ENCODE results near the gene MVD.

MVD gene

DNA sequence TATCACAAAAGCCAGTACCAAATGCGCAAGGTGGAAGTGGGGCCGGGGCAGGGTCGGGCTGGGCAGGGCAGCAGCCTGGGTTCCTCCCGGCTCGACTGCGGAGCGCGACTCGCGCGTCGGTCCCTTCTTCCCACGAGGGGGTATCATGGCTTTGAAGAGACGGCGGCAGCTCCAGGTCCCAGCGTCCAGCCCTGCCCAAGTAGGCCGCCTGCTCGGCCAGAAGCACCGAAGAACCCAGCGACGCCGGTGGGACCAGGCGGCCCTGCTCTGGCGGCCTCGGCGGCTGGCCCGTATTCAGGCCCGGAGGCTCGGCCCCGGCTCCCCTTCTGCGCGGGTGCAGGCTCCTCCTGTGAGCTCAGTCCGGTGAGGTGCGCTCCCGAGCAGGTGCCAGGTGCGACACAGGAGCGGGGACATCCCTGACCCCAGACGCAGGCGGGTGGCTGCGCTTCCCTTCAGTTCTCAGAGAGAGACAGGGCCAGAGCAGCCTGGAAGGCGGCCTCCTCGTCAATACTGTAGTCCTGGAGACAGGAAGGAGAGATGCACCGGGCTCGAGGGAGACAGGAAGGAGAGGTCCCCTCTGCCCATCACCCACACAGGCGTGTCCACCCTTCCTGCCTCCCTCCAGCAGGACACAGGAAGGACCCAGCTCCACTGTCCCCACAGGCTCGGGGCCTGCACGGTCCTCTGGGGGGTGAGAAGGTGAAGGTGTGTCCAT is 34.4 kb upstream of the MVD start:
- DNase-seq: no peak

GRCh38 chr16:88696441-88696840 is 33.5 kb upstream of the MVD start:
- DNase-seq: no peak

GRCh38 chr16:88695753-88696152 is 32.9 kb upstream of the MVD start:
- no peak for DNase-seq

DNA sequence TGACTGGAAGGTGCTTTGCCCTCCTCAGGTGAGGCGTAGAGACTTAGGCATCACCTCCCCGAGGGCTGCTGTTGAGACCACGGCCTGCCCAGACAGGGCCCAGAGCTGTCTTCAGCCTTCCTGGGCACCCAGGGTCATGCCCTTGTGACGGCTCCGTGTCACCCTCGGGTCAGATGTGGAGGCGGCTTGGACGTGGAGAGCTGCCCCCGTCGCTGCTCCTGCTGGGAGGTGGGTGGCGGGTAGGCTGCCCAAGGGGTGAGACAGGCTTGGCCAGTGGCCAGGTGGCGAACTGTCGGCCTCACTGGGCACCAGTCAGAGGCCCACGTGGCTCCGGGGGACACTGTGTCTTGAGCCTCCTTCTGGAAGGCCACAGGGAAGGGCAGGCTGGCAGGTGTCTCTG is 32.3 kb upstream of the MVD start:
- no peak for DNase-seq

DNA sequence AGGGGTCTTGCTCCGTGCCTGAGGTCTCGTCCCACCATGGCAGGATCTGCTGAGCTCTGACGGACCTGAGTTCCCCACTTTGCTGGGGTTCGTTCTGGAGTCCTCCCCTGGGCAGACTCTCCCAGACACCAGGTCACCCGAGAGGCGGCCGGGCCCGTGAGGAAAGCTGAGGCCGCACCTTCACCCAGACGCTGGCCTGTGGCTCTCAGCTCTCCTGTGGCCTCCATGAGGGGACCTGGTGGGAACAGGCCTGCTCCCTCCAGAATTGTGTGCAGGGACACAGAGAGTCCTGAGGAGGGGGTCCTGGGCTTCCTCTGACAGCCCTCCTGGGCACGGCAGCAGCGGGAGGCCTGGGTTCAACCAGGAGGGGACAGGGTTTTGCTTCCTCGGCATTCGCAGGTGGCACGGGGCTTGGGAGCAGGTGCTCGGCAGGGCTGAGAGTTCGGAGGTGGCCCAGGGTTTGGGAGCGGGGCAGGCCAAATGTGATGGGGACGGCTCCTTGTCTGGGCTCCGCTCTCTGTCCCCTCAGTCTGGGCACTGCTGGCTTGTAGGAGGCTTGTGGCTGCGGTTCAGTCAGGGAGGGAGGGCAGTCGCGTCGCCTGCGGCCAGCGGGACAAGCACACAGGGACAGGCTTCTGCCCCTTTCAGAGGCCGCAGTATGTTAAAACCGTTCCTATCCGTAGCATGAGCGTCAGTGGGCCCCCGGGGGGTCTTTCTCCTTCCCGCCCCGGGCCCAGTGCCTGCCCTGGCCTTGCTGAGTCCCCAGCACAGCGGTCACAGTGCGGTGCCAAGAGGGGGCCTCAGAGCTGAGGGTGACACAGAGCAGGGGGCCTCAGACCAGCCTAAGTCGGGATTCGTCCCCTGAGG is 31.6 kb upstream of the MVD start:
- DNase-seq: no peak

- DNase-seq: no peak
Observed at GRCh38 chr16:88693420-88694177, 30.7 kb upstream of the MVD start.

GRCh38 chr16:88692861-88693260 is 30.0 kb upstream of the MVD start:
- no peak for DNase-seq

DNA sequence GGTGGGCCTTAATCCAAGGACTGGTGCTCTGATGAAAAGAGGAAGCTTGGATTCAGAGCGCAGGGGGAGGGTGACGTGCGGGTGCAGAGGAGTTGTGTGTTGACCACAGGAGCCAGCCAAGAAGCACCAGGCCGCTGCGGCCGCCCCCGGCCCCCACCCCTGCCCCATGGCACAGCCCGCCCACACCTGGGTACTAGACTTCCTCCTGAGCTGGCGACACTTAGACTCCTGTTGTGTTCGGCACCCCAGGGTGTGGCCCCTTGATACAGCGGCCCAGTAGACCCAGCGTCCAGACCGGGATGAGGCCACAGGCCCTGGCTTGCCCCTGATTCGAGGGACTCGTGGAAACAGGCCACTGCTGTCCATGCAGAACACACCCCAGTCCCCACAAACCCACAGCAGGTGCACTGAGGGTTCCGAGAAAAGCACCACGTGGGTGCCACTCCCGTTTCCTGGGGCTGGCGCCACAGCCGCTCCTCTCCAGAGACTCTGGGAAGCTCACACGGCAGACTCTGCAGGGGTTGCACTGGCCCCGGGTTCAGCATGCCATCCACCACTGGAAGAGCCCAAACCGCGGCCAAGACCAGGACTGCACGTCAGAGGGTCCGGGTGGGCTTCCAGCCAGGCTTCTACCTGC is 29.2 kb upstream of the MVD start:
- peak; percentile 84 to 91 for DNase-seq

- no peak for DNase-seq
Observed at GRCh38 chr16:88691129-88691813, 28.4 kb upstream of the MVD start.

DNA sequence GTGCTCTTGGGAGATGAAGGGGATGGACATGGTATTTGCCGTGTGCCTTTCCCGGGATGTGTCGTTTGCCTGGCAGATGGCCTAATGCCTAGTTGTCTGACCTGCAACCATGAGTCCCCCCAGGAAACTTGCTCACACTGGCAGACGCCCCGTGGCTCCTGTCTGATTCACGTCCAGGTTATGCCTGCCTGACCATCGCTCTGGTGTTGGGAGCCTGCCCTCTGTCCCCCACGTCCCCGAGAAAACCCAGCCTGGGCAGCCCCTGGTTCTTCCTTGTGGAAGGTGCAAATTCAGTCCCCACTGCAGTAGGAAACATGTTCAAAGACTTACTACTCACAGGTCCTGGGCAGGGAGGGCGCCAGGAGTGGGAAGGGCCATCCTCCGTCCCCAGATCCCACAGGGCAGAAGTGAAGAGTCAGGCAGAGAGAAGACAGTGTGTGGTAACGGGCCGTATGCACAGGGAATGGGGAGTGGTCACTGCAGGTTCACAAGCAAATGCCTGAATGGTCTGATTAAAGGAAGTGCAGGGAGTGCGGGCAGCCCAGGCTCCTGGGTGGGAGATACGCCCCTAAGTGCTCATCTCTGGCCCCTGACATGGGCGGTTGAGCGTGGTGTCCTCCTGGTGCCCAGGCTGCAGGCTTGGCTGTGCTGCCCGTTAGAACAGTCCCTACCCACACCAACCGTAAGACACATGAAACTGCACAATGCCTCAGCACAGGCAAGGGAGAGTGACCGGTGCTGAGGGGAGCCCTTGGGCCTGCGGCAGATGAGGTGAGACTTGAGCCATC is 27.6 kb upstream of the MVD start:
- no peak for DNase-seq

- DNase-seq: no peak
Observed at GRCh38 chr16:88688013-88688778, 25.3 kb upstream of the MVD start.

DNA sequence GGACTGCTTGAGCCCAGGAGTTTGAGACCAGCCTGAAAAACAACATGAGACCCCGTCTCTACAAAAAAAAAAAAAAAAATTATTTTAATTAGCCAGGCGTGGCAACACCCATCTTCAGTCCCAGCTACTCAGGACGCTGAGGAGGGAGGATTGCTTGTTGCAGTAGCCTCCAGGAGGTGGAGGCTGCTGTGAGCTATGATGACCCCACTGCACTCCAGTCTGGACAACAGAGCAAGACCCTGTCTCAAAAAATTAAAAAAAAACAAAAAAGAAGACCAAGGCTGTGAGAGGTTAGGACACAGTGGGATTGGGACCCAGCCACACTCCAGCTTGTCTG is 24.8 kb upstream of the MVD start:
- no peak for DNase-seq

DNA sequence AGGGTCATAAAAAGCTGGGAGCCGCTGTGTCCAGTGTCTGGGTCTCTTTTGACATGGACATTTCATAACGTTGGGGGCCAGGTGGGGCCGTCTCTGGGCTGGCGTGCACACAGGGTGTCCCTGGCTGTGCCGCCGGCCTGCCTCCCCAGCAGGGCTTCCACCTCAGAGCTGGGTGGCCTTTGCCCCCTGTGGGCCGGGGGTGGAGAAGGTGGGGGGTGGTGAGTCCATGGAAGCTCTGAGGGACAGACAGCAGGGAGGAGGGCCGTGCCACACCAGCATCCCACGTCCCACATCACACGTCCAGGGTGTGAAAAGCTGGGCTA is 24.3 kb upstream of the MVD start:
- no peak for DNase-seq

DNA sequence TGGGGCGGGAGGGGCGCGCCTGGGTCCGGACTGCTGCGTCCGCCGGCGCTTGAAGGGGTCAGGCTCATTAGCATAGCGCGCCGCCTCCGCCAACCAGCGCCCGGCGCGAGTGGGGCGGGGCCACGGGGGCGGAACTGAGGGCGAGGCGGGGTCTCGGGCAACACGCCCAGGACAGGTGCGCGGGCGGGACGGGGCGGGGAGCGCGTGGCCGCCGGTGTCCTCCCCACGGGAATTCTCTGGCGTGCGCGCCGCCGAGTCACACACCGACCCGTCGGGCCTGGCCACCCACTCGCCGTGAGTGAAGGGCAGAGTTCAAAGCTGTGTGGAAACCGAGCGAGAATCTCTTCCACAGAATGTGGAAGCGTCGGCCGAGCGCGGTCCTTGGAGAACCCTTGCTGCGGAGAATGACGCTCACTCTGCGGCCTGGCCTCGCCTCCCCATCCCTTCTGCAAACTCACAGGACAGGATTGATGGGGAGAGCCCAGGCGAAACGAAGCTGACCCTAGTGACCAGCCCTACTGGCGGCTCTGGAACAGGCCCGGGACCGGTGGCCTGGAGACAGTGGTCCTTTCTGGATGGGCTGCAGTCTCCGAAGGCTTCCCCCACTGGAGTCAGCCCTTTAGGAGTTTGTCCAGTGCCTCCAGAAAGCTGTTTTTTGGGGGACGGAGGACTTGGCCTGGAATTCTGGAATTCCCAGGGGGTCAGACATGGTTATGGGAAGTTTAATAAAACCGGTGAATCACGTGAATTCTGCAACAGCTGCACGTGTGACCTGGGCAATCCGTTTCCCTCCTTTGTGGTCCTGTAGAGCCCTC is 23.8 kb upstream of the MVD start, which contains the start of gene SNAI3:
Gene SNAI3 (minus strand): TSS at position 69 of the 815 bp plus-strand sequence. CDS start 101 bp downstream, outside the sequence.
- DNase-seq: peak; percentile 48 to 50

DNA sequence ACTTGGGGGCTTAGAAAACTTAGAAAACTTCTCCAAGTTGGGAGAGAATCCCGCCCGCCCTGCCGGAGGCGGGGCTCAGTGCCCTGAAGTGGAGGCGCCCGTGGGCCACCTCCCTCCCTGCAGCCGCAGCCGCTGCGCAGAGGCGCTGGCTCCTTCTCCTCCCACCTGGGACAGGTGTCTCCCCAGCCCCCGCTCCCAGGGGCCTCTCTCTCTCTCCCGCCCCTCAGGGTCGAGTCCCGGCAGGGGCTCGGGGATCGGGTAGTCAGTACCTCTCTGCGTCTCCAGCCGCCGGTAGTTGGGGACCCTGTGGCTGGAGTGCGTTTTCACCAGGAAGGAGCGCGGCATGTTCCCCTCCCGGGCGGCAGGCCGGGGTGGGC is 23.2 kb upstream of the MVD start:
- DNase-seq: no peak

DNA sequence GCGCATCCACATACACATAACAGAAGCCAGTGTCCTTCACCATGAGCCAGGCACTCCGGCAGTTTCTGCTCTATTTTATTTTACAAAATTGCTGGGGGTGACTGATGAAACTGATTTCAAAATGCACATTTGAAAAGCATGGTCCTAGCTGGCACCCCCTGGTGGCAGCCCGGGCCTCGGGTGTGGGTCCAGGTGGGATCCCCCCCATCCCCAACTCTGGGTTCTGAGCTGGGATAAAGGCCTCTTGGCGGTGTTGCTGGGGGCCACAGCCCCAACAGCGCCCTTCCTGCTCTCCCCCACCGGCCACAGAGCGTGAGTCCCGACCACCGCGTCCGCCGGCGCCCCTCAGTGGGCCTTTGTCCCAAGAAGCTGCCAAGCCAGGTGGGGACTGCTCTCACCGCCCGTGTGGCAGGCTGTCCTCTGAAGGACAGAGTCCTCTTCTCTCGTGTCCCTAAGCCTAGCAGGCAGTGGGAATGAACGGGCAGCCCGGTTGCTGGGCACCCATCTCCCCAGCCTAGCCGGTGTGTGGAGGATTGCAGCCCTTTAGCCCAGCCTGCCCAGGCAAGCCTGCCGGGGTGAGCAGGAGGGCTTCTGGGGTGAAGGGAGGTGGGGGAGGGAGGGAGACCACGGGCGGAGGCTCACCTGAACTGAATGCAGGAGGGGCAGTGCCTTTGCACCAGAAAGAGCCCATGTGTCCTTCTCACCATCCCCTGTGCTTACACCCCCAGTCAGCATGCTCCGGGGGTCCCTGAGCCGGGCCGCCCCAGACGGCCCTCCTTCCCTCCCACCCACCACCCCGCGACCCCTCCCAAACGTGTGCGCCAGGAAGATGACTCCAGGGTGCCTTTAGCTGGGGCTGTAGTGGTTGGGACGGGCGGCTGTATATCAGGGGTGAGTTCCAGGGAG is 22.5 kb upstream of the MVD start:
- peak; percentile 62 to 78 for DNase-seq

GRCh38 chr16:88684569-88685155 is 21.8 kb upstream of the MVD start:
- no peak for DNase-seq

- peak; percentile 80 to 84 for DNase-seq
Observed at GRCh38 chr16:88681709-88682451, 19.0 kb upstream of the MVD start.

Data from AML-193 (cell line).